Urothelium cell line (cell line): Measurements from ENCODE around the gene NXPH2.

Source experiments
- DNase-seq: peaks from one replicate; pipeline ENCODE4 v3.0.0; 2011; ENCODE audit warnings: low spot score, mixed read lengths
- FAIRE-seq: peaks from 2 replicates; lab custom pipeline; 2011; peaks lifted over from hg19 to GRCh38; lab: Jason Lieb, UNC

Gene NXPH2

GRCh38 chr2:138779781-138780445, at the start of gene NXPH2:
TSS of gene NXPH2 (minus strand) at chr2:138780390. CDS start at chr2:138780241, 149 bp downstream.
- FAIRE-seq (no peak), DNase-seq (peak; percentile 44)

- peak; percentile 65 for DNase-seq
- FAIRE-seq = no peak
These were observed 49.2 kb upstream of the NXPH2 start for GRCh38 chr2:138829326-138829919.

GRCh38 chr2:138827426-138828054, 47.4 kb upstream of the NXPH2 start:
- FAIRE-seq (peak; percentile 81), DNase-seq (peak; percentile 46)

GRCh38 chr2:138823666-138824065, 43.5 kb upstream of the NXPH2 start:
- FAIRE-seq = no peak
- no peak for DNase-seq

- FAIRE-seq = no peak
- no peak for DNase-seq
These were observed 39.8 kb upstream of the NXPH2 start for GRCh38 chr2:138819964-138820363.

GRCh38 chr2:138818556-138818955, 38.4 kb upstream of the NXPH2 start:
- FAIRE-seq (no peak), DNase-seq (no peak)

- no peak for FAIRE-seq
- DNase-seq = no peak
These were observed 34.1 kb upstream of the NXPH2 start for GRCh38 chr2:138814123-138814898.

GRCh38 chr2:138811431-138811830, 31.2 kb upstream of the NXPH2 start:
- FAIRE-seq (no peak), DNase-seq (no peak)

- FAIRE-seq (no peak), DNase-seq (no peak)
These were observed 14.5 kb upstream of the NXPH2 start for GRCh38 chr2:138794724-138795123.

GRCh38 chr2:138787053-138787666, 7.0 kb upstream of the NXPH2 start:
- DNase-seq (peak; percentile 25), FAIRE-seq (no peak)

GRCh38 chr2:138782383-138782782, 2.2 kb upstream of the NXPH2 start:
- no peak for FAIRE-seq
- DNase-seq = no peak

GRCh38 chr2:138780908-138781307, 718 bp upstream of the NXPH2 start:
- DNase-seq = no peak
- no peak for FAIRE-seq

- peak; percentile 38 for DNase-seq
- no peak for FAIRE-seq
These were observed 273 bp upstream of the NXPH2 start for GRCh38 chr2:138780446-138780880.

- DNase-seq (peak; percentile 30), FAIRE-seq (no peak)
These were observed 797 bp downstream of the NXPH2 start for GRCh38 chr2:138779406-138779780.

GRCh38 chr2:138777996-138778395, 2.2 kb downstream of the NXPH2 start:
- DNase-seq (peak; percentile 61), FAIRE-seq (peak; percentile 77)

GRCh38 chr2:138775736-138776135, 4.5 kb downstream of the NXPH2 start:
- FAIRE-seq (no peak), DNase-seq (no peak)

- FAIRE-seq = no peak
- no peak for DNase-seq
These were observed 8.7 kb downstream of the NXPH2 start for GRCh38 chr2:138771534-138771933.

- no peak for DNase-seq
These were observed 13.1 kb downstream of the NXPH2 start for GRCh38 chr2:138767101-138767500.

GRCh38 chr2:138766464-138766863, 13.7 kb downstream of the NXPH2 start:
- no peak for DNase-seq
- FAIRE-seq = no peak

More at GRCh38 chr2:138767101-138767500, 13.1 kb downstream of the NXPH2 start:
- FAIRE-seq = no peak

- FAIRE-seq (no peak), DNase-seq (no peak)
These were observed 16.2 kb downstream of the NXPH2 start for GRCh38 chr2:138763971-138764370.

- FAIRE-seq (no peak), DNase-seq (no peak)
These were observed 17.7 kb downstream of the NXPH2 start for GRCh38 chr2:138762533-138762932.
